Memory B cell (primary cell): ENCODE results near the gene USP5.
"Not testable (repeated sequence)": the region's sequence is repeated elsewhere in the genome, so short reads cannot be mapped to it uniquely, and the experiment has no call there.

Source experiments
- ATAC-seq: fragments of 150-1000 bp; cut with Tn5 transposase; 2 replicates; pipeline ENCODE4 v1.10.0; 2021; ENCODE audit warnings: low read depth, mild to moderate bottlenecking, moderate library complexity
- DNase-seq, 2 donors: peaks; one replicate each; pipeline ENCODE4 v3.0.0; 2022; ENCODE audit warnings: low spot score in 2 of 2
- H3K27ac Mint-ChIP-seq: one replicate; pipeline ENCODE4 v1.8.0; 2022; ENCODE audit warnings: mild to moderate bottlenecking, moderate library complexity, mixed read lengths
- H3K27me3 Mint-ChIP-seq: one replicate; pipeline ENCODE4 v1.8.0; 2022; ENCODE audit warnings: mixed read lengths
- H3K36me3 Mint-ChIP-seq: one replicate; pipeline ENCODE4 v1.8.0; 2022; ENCODE audit warnings: mild to moderate bottlenecking, mixed read lengths
- H3K4me1 Mint-ChIP-seq: one replicate; pipeline ENCODE4 v1.8.0; 2022; ENCODE audit warnings: mixed read lengths
- H3K4me3 Mint-ChIP-seq: one replicate; pipeline ENCODE4 v1.8.0; 2022; ENCODE audit warnings: mild to moderate bottlenecking, moderate library complexity, mixed read lengths
- H3K9me3 Mint-ChIP-seq: one replicate; pipeline ENCODE4 v1.8.0; 2022; ENCODE audit warnings: mixed read lengths

Gene USP5

GRCh38 chr12:6869049-6870021 is 17.4 kb downstream of the USP5 start:
- H3K27ac Mint-ChIP-seq, result peak overlapping the region; percentile 72
- no peaks in the 10 kb centered on the region for H3K9me3 Mint-ChIP-seq
- H3K4me3 Mint-ChIP-seq, result peak overlapping the region; percentile 88
- H3K4me1 Mint-ChIP-seq, result peaks cover 46% of the 10 kb centered on the region
- H3K36me3 Mint-ChIP-seq, result peaks cover 7% of the 10 kb centered on the region
- peak; percentile 88 to 90 for DNase-seq
- no peaks in the 10 kb centered on the region for H3K27me3 Mint-ChIP-seq
- ATAC-seq, result peak; percentile 19

DNA sequence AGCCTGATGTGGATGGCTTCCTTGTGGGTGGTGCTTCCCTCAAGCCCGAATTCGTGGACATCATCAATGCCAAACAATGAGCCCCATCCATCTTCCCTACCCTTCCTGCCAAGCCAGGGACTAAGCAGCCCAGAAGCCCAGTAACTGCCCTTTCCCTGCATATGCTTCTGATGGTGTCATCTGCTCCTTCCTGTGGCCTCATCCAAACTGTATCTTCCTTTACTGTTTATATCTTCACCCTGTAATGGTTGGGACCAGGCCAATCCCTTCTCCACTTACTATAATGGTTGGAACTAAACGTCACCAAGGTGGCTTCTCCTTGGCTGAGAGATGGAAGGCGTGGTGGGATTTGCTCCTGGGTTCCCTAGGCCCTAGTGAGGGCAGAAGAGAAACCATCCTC is 18.4 kb downstream of the USP5 start:
- H3K9me3 Mint-ChIP-seq, H3K27ac Mint-ChIP-seq, H3K36me3 Mint-ChIP-seq, DNase-seq, H3K27me3 Mint-ChIP-seq, H3K4me3 Mint-ChIP-seq, ATAC-seq: not testable (repeated sequence)
- H3K4me1 Mint-ChIP-seq, result peaks cover 46% of the 10 kb centered on the region

DNA sequence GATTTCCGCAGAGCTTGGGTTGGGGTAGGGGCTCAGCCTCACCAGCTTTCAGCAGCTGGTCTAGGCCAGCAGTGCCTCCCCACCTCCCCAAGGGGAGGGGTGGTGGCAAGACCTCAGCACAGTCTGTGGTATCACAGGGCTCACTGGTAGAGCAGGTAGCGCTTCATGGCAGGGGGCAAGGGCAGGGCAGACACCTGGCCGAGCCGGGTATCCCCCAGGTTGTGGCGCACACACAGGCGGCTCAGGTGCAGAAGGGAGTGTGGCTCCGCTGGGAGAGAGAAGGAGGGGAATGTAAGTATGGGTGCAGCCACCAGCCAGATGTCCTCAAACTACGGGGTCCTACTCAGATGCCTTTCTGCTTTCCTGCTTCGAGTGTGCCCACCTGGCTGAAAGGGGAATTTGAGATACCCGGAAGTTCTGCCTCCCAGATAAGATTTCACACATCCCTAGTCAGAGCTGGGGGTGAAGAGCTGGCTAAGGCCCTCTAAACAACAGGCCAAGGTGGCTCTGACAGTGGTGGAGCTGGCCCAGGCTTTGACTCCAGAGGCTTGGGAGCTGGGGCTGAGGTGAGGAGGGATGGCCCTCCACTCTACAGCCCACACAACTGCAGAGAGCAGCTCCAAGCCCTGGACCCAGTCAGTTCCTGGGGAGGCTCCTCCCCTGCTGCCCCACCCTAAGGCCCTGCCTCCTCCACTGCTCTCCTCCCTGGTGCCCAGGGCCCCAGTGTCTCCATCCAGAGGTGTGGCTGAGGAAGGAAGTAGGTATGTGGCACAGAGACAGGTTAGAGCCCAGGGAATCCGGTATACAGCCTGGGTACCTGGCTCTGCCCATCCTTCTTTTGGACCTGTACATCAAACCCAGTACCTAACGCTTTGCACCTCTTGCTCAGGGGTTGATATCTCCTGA is 19.4 kb downstream of the USP5 start:
- DNase-seq, result no peak
- no peak for ATAC-seq
- H3K9me3 Mint-ChIP-seq, result no peaks in the 10 kb centered on the region
- peaks cover 46% of the 10 kb centered on the region for H3K4me1 Mint-ChIP-seq
- H3K36me3 Mint-ChIP-seq, result peaks cover 8% of the 10 kb centered on the region
- no peaks in the 10 kb centered on the region for H3K27me3 Mint-ChIP-seq
- peak overlapping the region; percentile 89 for H3K4me3 Mint-ChIP-seq
- H3K27ac Mint-ChIP-seq, result no peak overlapping the region

- H3K36me3 Mint-ChIP-seq, result peaks cover 8% of the 10 kb centered on the region
Observed at GRCh38 chr12:6872073-6873048, 20.4 kb downstream of the USP5 start.

GRCh38 chr12:6873094-6874014 is 21.4 kb downstream of the USP5 start, which contains the start of gene SPSB2:
Gene SPSB2, minus strand, starts transcription at chr12:6873303. Its CDS starts 402 bp downstream, at chr12:6872901.
- Mint-ChIP-seq H3K36me3 (peaks cover 8% of the 10 kb centered on the region), H3K4me3 (peak within 1 kb of the TSS; percentile 89), H3K27me3 (no peaks in the 10 kb centered on the region), H3K9me3 (no peaks in the 10 kb centered on the region), H3K27ac (peak within 1 kb of the TSS; percentile 90), H3K4me1 (peaks cover 38% of the 10 kb centered on the region)
- peak; percentile 88 for ATAC-seq
- DNase-seq, result peak; percentile 99

More at GRCh38 chr12:6872073-6873048, 20.4 kb downstream of the USP5 start:
- DNase-seq (peak; percentile 85 to 93), ATAC-seq (peak; percentile 38)
- H3K27ac Mint-ChIP-seq, result peak overlapping the region; percentile 90
- H3K9me3 Mint-ChIP-seq, result no peaks in the 10 kb centered on the region
- no peaks in the 10 kb centered on the region for H3K27me3 Mint-ChIP-seq
- peak overlapping the region; percentile 89 for H3K4me3 Mint-ChIP-seq
- H3K4me1 Mint-ChIP-seq, result peaks cover 42% of the 10 kb centered on the region

DNA sequence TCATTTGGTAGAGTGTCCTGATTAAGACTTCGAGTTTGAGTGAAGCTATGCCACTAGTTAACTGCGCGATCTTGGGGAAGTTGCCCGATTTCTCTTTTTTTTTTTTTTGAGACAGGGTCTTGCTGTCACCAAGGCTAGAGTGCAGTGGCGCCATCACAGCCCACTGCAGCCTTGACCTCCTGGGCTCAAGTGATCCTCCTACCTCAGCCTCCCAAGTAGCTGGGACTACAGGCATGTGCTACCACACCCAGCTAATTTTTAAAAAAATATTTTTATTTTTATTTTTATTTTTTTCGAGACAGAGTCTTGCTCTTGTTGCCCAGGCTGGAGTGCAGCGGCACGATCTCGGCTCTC is 22.0 kb downstream of the USP5 start:
- not testable (repeated sequence) for ATAC-seq, H3K9me3 Mint-ChIP-seq, H3K27me3 Mint-ChIP-seq, H3K36me3 Mint-ChIP-seq, DNase-seq
- H3K4me1 Mint-ChIP-seq, result peaks cover 32% of the 10 kb centered on the region
- H3K4me3 Mint-ChIP-seq, result peak overlapping the region; percentile 89
- peak overlapping the region; percentile 90 for H3K27ac Mint-ChIP-seq

GRCh38 chr12:6879824-6880223 is 27.9 kb downstream of the USP5 start:
- not testable (repeated sequence) for H3K9me3 Mint-ChIP-seq, DNase-seq, H3K36me3 Mint-ChIP-seq, H3K27me3 Mint-ChIP-seq, H3K4me3 Mint-ChIP-seq, ATAC-seq, H3K27ac Mint-ChIP-seq, H3K4me1 Mint-ChIP-seq

DNA sequence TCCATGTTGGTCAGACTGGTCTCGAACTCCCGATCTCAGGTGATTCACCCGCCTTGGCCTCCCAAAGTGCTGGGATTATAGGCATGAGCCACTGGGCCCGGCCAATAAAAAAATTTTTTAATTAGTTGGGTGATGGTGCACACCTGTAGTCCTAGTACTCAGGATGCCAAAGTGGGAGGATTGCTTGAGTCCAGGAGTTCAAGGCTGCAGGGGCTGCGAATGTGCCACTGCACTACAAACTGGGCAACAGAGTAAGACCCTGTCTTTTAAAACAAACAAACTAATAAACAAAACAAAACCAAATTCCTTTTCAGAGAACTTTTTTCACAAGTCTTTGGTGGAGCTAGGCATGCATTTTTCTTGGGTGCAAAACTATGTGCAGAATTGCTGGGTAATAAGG is 31.3 kb downstream of the USP5 start:
- H3K9me3 Mint-ChIP-seq, result no peaks in the 10 kb centered on the region
- no peaks in the 10 kb centered on the region for H3K27me3 Mint-ChIP-seq
- no peaks in the 10 kb centered on the region for H3K4me1 Mint-ChIP-seq

GRCh38 chr12:6883683-6884082 is 31.7 kb downstream of the USP5 start:
- H3K4me3 Mint-ChIP-seq, result no peak overlapping the region
- peaks cover 4% of the 10 kb centered on the region for H3K36me3 Mint-ChIP-seq
- H3K4me1 Mint-ChIP-seq, result no peaks in the 10 kb centered on the region
- ATAC-seq (no peak), DNase-seq (no peak)
- H3K27me3 Mint-ChIP-seq, result no peaks in the 10 kb centered on the region
- no peaks in the 10 kb centered on the region for H3K9me3 Mint-ChIP-seq
- H3K27ac Mint-ChIP-seq, result no peak overlapping the region

More for the DNA sequence above, 31.3 kb downstream of the USP5 start:
- no peak for DNase-seq
- Mint-ChIP-seq H3K36me3 (peaks cover 4% of the 10 kb centered on the region), H3K27ac (no peak overlapping the region), H3K4me3 (no peak overlapping the region)
- no peak for ATAC-seq

GRCh38 chr12:6884539-6884938 is 32.6 kb downstream of the USP5 start:
- Mint-ChIP-seq H3K9me3 (no peaks in the 10 kb centered on the region), H3K4me3 (no peak overlapping the region), H3K27me3 (no peaks in the 10 kb centered on the region), H3K36me3 (peaks cover 4% of the 10 kb centered on the region), H3K4me1 (no peaks in the 10 kb centered on the region), H3K27ac (no peak overlapping the region)
- no peak for ATAC-seq
- DNase-seq, result no peak

- H3K4me1 Mint-ChIP-seq, H3K9me3 Mint-ChIP-seq, H3K36me3 Mint-ChIP-seq, H3K4me3 Mint-ChIP-seq, H3K27ac Mint-ChIP-seq, ATAC-seq, H3K27me3 Mint-ChIP-seq, DNase-seq: not testable (repeated sequence)
Observed at GRCh38 chr12:6886206-6886999, 34.5 kb downstream of the USP5 start.

GRCh38 chr12:6887460-6887859 is 35.5 kb downstream of the USP5 start:
- Mint-ChIP-seq H3K4me3 (no peak overlapping the region), H3K4me1 (peaks cover 2% of the 10 kb centered on the region), H3K9me3 (no peaks in the 10 kb centered on the region), H3K36me3 (peaks cover 4% of the 10 kb centered on the region), H3K27me3 (no peaks in the 10 kb centered on the region), H3K27ac (no peak overlapping the region)
- no peak for DNase-seq
- ATAC-seq, result no peak
